Keratinocyte (primary cell): ENCODE measurements around the gene GREB1. TPM values are rescaled to one million over a fixed set of nuclear protein-coding genes. Genes with fewer than 3 reads are reported as not detected.

Experiments used
- DNase-seq: peaks from one replicate; pipeline ENCODE4 v3.0.0-alpha.2; 2011; ENCODE audit warnings: low read depth, missing footprints, low spot score
- FAIRE-seq: peaks from 2 replicates; lab custom pipeline; 2011; peaks lifted over from hg19 to GRCh38; lab: Jason Lieb, UNC
- H2AFZ ChIP-seq: 2 replicates; pipeline ENCODE4 v1.6.0; 2012; ENCODE audit warnings: low read length, control low read depth, inconsistent platforms; ENCODE audit not compliant: control insufficient read depth
- H3K27ac ChIP-seq: 2 replicates; pipeline ENCODE4 v1.5.1; 2011; ENCODE audit warnings: low read length; ENCODE audit not compliant: control insufficient read depth, insufficient read depth
- H3K27me3 ChIP-seq: 3 replicates; pipeline ENCODE4 v1.6.0; 2011; ENCODE audit warnings: low read length; ENCODE audit not compliant: control insufficient read depth, insufficient read depth; ENCODE audit errors: extremely low read depth
- H3K36me3 ChIP-seq, 2 experiments: 2 replicates in 1 of 2; 3 replicates in 1 of 2; pipeline ENCODE4 v1.5.1; 2011; ENCODE audit warnings: low read length in 2 of 2, mild to moderate bottlenecking in 1 of 2; ENCODE audit not compliant: control insufficient read depth in 2 of 2, insufficient read depth in 2 of 2; ENCODE audit errors: extremely low read depth in 1 of 2
- H3K4me1 ChIP-seq: 3 replicates; pipeline ENCODE4 v1.5.1; 2011; ENCODE audit warnings: low read length; ENCODE audit not compliant: control insufficient read depth, insufficient read depth; ENCODE audit errors: extremely low read depth
- H3K4me2 ChIP-seq: 3 replicates; pipeline ENCODE4 v1.6.0; 2011; ENCODE audit warnings: low read depth, low read length; ENCODE audit not compliant: control insufficient read depth, insufficient read depth; ENCODE audit errors: extremely low read depth
- H3K4me3 ChIP-seq, 3 experiments: fragments of 200-600 bp in 1 of 3; sonication (generic) in 1 of 3; 2 replicates in 2 of 3; 3 replicates in 1 of 3; pipeline ENCODE4 v1.5.1; 2011 to 2016; ENCODE audit warnings: low read length in 3 of 3, mild to moderate bottlenecking in 3 of 3, control low read depth in 2 of 3, inconsistent platforms in 1 of 3, low read depth in 1 of 3, mixed read lengths in 1 of 3, mixed run types in 1 of 3, moderate library complexity in 1 of 3; ENCODE audit not compliant: control insufficient read depth in 2 of 3, insufficient read depth in 2 of 3; ENCODE audit errors: extremely low read depth in 1 of 3
- H3K79me2 ChIP-seq: 2 replicates; pipeline ENCODE4 v1.6.0; 2012; ENCODE audit warnings: low read length; ENCODE audit not compliant: control insufficient read depth, insufficient read depth
- H3K9ac ChIP-seq: 3 replicates; pipeline ENCODE4 v1.6.0; 2011; ENCODE audit warnings: low read length; ENCODE audit not compliant: control insufficient read depth, insufficient read depth; ENCODE audit errors: extremely low read depth
- H3K9me1 ChIP-seq: 3 replicates; pipeline ENCODE4 v1.6.0; 2011; ENCODE audit warnings: low read length; ENCODE audit not compliant: control insufficient read depth, insufficient read depth; ENCODE audit errors: extremely low read depth
- H3K9me3 ChIP-seq: 2 replicates; pipeline ENCODE4 v1.5.1; 2012; ENCODE audit warnings: low read depth, low read length; ENCODE audit not compliant: control insufficient read depth
- H4K20me1 ChIP-seq: 3 replicates; pipeline ENCODE4 v1.6.0; 2011; ENCODE audit warnings: low read length; ENCODE audit not compliant: control insufficient read depth, insufficient read depth; ENCODE audit errors: extremely low read depth
- CTCF ChIP-seq, 3 experiments: IDR thresholded peaks in 1 of 3; conservative IDR thresholded peaks in 1 of 3; optimal IDR thresholded peaks in 1 of 3; 2 replicates in 2 of 3; 3 replicates in 1 of 3; pipeline versions ENCODE3 to v1.5.1; 2011; ENCODE audit warnings: low read length in 3 of 3, mild to moderate bottlenecking in 3 of 3, moderate library complexity in 2 of 3, control low read depth in 1 of 3, inconsistent platforms in 1 of 3; ENCODE audit not compliant: insufficient read depth in 2 of 3; ENCODE audit errors: extremely low read depth in 1 of 3
- EZH2 ChIP-seq: IDR thresholded peaks from one replicate; pipeline ENCODE4 v1.6.1; 2012; ENCODE audit warnings: inconsistent platforms, mild to moderate bottlenecking, low read length, moderate library complexity
- dilution Hi-C: fragments of 300-500 bp; cut with MboI; formaldehyde crosslinking; loops from one replicate; pipeline ENCODE4 v1.7.0; 2020; ENCODE audit warnings: low sequenced_read_pairs; ENCODE audit not compliant: extremely low pct_ligation_motif_present
- polyA plus RNA-seq, 5 experiments: library from polyadenylated mRNA; depleted of rRNA in 3 of 5; stranded (reverse) in 3 of 5; stranded (forward) in 1 of 5; unstranded in 1 of 5; fragments of >200 nt; gene quantifications; 1 replicate in 1 of 5; 2 replicates in 3 of 5; 3 replicates in 1 of 5; pipeline versions ENCODE4 v1.2.1 to v1.2.3, GENCODE V29; 2011 to 2012; ENCODE audit warnings: missing spikeins in 2 of 5, low read depth in 1 of 5, low replicate concordance in 1 of 5

Gene GREB1
- polyA plus RNA-seq, 1 donor (not counting 4 experiments of a cell fraction or from before 2014, with no cell fraction given), result 0.13 TPM

GRCh38 chr2:11550302-11550701 is 16.5 kb downstream of the GREB1 start:
- Histone ChIP-seq H3K36me3 (no peaks in the 10 kb centered on the region), H3K4me2 (no peak overlapping the region), H4K20me1 (no peaks in the 10 kb centered on the region), H3K27me3 (peaks cover 5% of the 10 kb centered on the region), H3K27ac (no peak overlapping the region), H3K4me1 (no peaks in the 10 kb centered on the region), H3K9ac (no peak overlapping the region), H3K79me2 (no peaks in the 10 kb centered on the region), H3K4me3 (no peak overlapping the region), H3K9me1 (no peaks in the 10 kb centered on the region), H2AFZ (no peak overlapping the region), H3K9me3 (no peaks in the 10 kb centered on the region)
- FAIRE-seq (no peak), DNase-seq (no peak)
- no peak for TF ChIP-seq EZH2
- no peak for TF ChIP-seq CTCF (optimal IDR thresholded peaks at IDR 0.05 in 1 of 3, IDR thresholded peaks at IDR 0.05 in 1 of 3, conservative IDR thresholded peaks at IDR 0.05 in 1 of 3; ENCODE audit: extremely low read depth in 1 of 3, insufficient read depth in 2 of 3, low read length in 3 of 3)
- dilution Hi-C loops, result loop anchor here (5.0 kb wide), 1 partner anchor 78 kb away; no protein-coding TSS in a partner anchor

- Histone ChIP-seq H3K36me3 (no peaks in the 10 kb centered on the region), H3K79me2 (no peaks in the 10 kb centered on the region), H3K9me1 (no peaks in the 10 kb centered on the region), H3K9me3 (no peaks in the 10 kb centered on the region), H3K27ac (no peak overlapping the region), H4K20me1 (no peaks in the 10 kb centered on the region), H3K4me3 (no peak overlapping the region), H3K4me2 (no peak overlapping the region), H3K4me1 (no peaks in the 10 kb centered on the region), H3K9ac (no peak overlapping the region), H3K27me3 (peaks cover 6% of the 10 kb centered on the region), H2AFZ (no peak overlapping the region)
- dilution Hi-C loops, result loop anchor here (5.0 kb wide), 1 partner anchor 79 kb away; no protein-coding TSS in a partner anchor
- no peak for DNase-seq
- TF ChIP-seq EZH2, result no peak
- FAIRE-seq, result no peak
Measured at GRCh38 chr2:11550901-11551568, 17.2 kb downstream of the GREB1 start.
